HPDE6-E6E7 (cell line): ENCODE results near the gene LRRC10B.

Experiments used
- DNase-seq: peaks from one replicate; pipeline ENCODE4 v3.0.0; 2011; ENCODE audit warnings: missing footprints; ENCODE audit errors: extremely low spot score

Gene LRRC10B

GRCh38 chr11:61546663-61547062 lies 38.1 kb downstream of the LRRC10B start:
- no peak for DNase-seq

- no peak for DNase-seq
Observed at GRCh38 chr11:61547246-61547645, 38.7 kb downstream of the LRRC10B start.

- no peak for DNase-seq
Observed at GRCh38 chr11:61549177-61549576, 40.6 kb downstream of the LRRC10B start.

GRCh38 chr11:61549662-61550568 lies 41.4 kb downstream of the LRRC10B start:
- DNase-seq: no peak

GRCh38 chr11:61550665-61551227 lies 42.2 kb downstream of the LRRC10B start:
- no peak for DNase-seq

GRCh38 chr11:61551634-61552033 lies 43.1 kb downstream of the LRRC10B start:
- peak; percentile 55 for DNase-seq

- no peak for DNase-seq
Observed at GRCh38 chr11:61552108-61552635, 43.6 kb downstream of the LRRC10B start.

GRCh38 chr11:61553373-61554171 lies 45.0 kb downstream of the LRRC10B start:
- DNase-seq: no peak

GRCh38 chr11:61554172-61554988 lies 45.8 kb downstream of the LRRC10B start:
- DNase-seq: no peak

GRCh38 chr11:61555051-61555969 lies 46.8 kb downstream of the LRRC10B start:
- no peak for DNase-seq

- DNase-seq: no peak
Observed at GRCh38 chr11:61555978-61556377, 47.4 kb downstream of the LRRC10B start.

- no peak for DNase-seq
Observed at GRCh38 chr11:61556621-61557020, 48.1 kb downstream of the LRRC10B start.
